Measurements from ENCODE around the gene NCBP3. TPM values are rescaled to one million over a fixed set of nuclear protein-coding genes. Genes with fewer than 3 reads are reported as not detected.

The NCBP3 gene
- total and polyA plus RNA-seq, 2 of the 8 experiments (the other 6 are each of a cell fraction or from before 2014, with no cell fraction given): 19.6 to 46.1 TPM

DNA sequence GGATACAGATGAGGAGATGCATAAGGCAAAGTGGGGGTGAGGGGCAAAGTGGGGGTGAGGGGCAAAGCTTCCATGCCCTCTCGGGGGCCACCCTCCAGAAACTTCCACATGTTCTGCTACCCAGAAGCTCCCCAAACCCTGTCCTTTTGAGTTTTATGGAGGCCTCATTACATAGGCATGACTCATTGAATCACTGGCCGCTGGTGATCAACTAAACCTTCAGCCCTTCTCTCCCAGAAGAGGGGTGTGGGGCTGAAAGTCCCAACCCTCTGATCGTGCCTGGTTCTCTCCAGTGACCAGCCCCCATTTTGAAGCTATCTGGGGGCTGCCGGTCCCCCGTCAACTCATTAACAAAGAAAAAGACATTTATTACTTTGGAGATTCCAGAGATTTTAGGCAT lies 72.5 kb downstream of the NCBP3 start:
- Histone ChIP-seq H2AK5ac (ENCODE audit: low read depth, low read length) (no peak overlapping the region), H3K9ac (replicated peaks in 1 of 4; ENCODE audit: extremely low read depth in 1 of 4, low read depth in 3 of 4, low read length in 3 of 4) (no peak overlapping the region), H2AFZ (ENCODE audit: low read length) (no peak overlapping the region), H3K36me3 (ENCODE audit: control insufficient read depth in 2 of 4, insufficient read depth in 4 of 4, low read length in 3 of 4) (no peaks in the 10 kb centered on the region), H4K8ac (ENCODE audit: extremely low read depth, insufficient read depth, low read length) (no peak overlapping the region), H2BK20ac (ENCODE audit: low read length) (no peak overlapping the region), H3K79me1 (ENCODE audit: low read depth, low read length) (no peaks in the 10 kb centered on the region), H3K27me3 (replicated peaks in 1 of 4; ENCODE audit: control insufficient read depth in 3 of 4, extremely low read depth in 1 of 4, insufficient read depth in 3 of 4, low read length in 3 of 4) (no peaks in the 10 kb centered on the region), H4K91ac (replicated peaks; ENCODE audit: insufficient read length, low read length) (no peak overlapping the region), H3K4ac (replicated peaks; ENCODE audit: insufficient read length, low read depth, low read length) (no peak overlapping the region), H3K23ac (ENCODE audit: insufficient read length) (no peak overlapping the region), H2BK12ac (ENCODE audit: low read depth, low read length) (no peak overlapping the region), H3K56ac (replicated peaks; ENCODE audit: insufficient read length, low read depth, low read length) (no peak overlapping the region), H2BK15ac (ENCODE audit: low read length) (no peak overlapping the region), H3K79me2 (ENCODE audit: control insufficient read depth in 1 of 2, insufficient read depth in 2 of 2, low read length in 2 of 2) (no peaks in the 10 kb centered on the region), H2BK120ac (replicated peaks; ENCODE audit: low read depth, low read length) (no peak overlapping the region), H3K27ac (ENCODE audit: low read depth, low read length) (no peak overlapping the region), H3K23me2 (ENCODE audit: low read depth, low read length) (no peaks in the 10 kb centered on the region), H4K5ac (ENCODE audit: insufficient read length, low read depth, low read length) (no peak overlapping the region), H4K20me1 (replicated peaks in 1 of 2; ENCODE audit: control insufficient read depth in 1 of 2, insufficient read depth in 2 of 2, low read length in 2 of 2) (no peaks in the 10 kb centered on the region), H3K4me1 (replicated peaks in 1 of 4; ENCODE audit: control insufficient read depth in 3 of 4, insufficient read depth in 4 of 4, low read length in 3 of 4) (peaks cover 0 to 14% (median 2%) of the 10 kb centered on the region in 4 experiments; a peak in 2 of 7 replicates), H3K4me3 (ENCODE audit: extremely low read depth in 1 of 4, insufficient read depth in 2 of 4, low read depth in 3 of 4, low read length in 4 of 4) (no peak overlapping the region), H3K4me2 (ENCODE audit: insufficient read depth in 1 of 2, low read depth in 2 of 2, low read length in 2 of 2) (no peak overlapping the region), H2BK5ac (ENCODE audit: low read depth, low read length) (no peak overlapping the region), H3K14ac (ENCODE audit: insufficient read length) (no peak overlapping the region), H3K9me3 (ENCODE audit: insufficient read depth in 2 of 2, low read depth in 1 of 2, low read length in 1 of 2) (no peaks in the 10 kb centered on the region), H3K18ac (ENCODE audit: extremely low read depth, low read length) (no peak overlapping the region)
- ChIA-PET CTCF (ENCODE audit: partially characterized antibody) (interaction anchor here (0.6 to 11.5 kb wide), 3 partner anchors 9 to 36 kb away, joined by 3 to 132 read pairs (median 8); no protein-coding TSS in a partner anchor), POLR2A (ENCODE audit: partially characterized antibody) (interaction anchor here (1.3 kb wide), 1 partner anchor 35 kb away, joined by 4 read pairs; no protein-coding TSS in a partner anchor)
- FAIRE-seq (no peak), DNase-seq (ENCODE audit: low read depth in 1 of 2, low spot score in 2 of 2) (no peak)
- TF ChIP-seq, protein P1, sequence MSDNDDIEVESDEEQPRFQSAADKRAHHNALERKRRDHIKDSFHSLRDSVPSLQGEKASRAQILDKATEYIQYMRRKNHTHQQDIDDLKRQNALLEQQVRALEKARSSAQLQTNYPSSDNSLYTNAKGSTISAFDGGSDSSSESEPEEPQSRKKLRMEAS (IDR thresholded peaks at IDR 0.05): no peak
- TF ChIP-seq SUZ12 (IDR thresholded peaks at IDR 0.05; ENCODE audit: low read length): no peak
- TF ChIP-seq KDM5A (IDR thresholded peaks at IDR 0.05; ENCODE audit: low read length): no peak
- 96% methylated on average over 5 of the region's 5 CpGs; no CpG with 5 or more reads in 1 of the 2 experiments for WGBS, 2 experiments (ENCODE audit: extremely low coverage in 1 of 2, insufficient coverage in 1 of 2, insufficient read length in 1 of 2, insufficient replicate concordance in 2 of 2, low coverage in 1 of 2, low lambda C conversion rate in 2 of 2, missing lambda C conversion rate in 1 of 2)
